Body of pancreas (tissue), 4 donors: Measurements from ENCODE around the gene CD300H. TPM values are rescaled to one million over a fixed set of nuclear protein-coding genes. Genes with fewer than 3 reads are reported as not detected.

Experiments used
- ATAC-seq: fragments of 150-250 bp; one replicate; pipeline ENCODE4 v1.9.1; 2016
- DNase-seq, 4 donors: peaks; one replicate each; pipeline ENCODE4 v3.0.0-alpha.2; 2019
- H3K27ac ChIP-seq, 4 donors: fragments of 200-600 bp; sonication (generic); 1 replicate in 3 of 4; 2 replicates in 1 of 4; pipeline versions ENCODE4 v1.5.1 to v1.6.1; 2016 to 2019; ENCODE audit warnings: mild to moderate bottlenecking in 1 of 4, mixed read lengths in 1 of 4, moderate library complexity in 1 of 4
- H3K27me3 ChIP-seq, 2 donors: fragments of 200-600 bp; sonication (generic); one replicate each; pipeline ENCODE4 v1.6.0; 2016; ENCODE audit warnings: mild to moderate bottlenecking in 1 of 2
- H3K36me3 ChIP-seq, 2 donors: fragments of 200-600 bp; sonication (generic); replicated peaks in 1 of 2; 2 replicates each; pipeline ENCODE4 v1.5.1; 2016; ENCODE audit warnings: low read depth in 2 of 2; ENCODE audit not compliant: insufficient read depth in 1 of 2
- H3K4me1 ChIP-seq: fragments of 200-600 bp; sonication (generic); one replicate; pipeline ENCODE4 v1.6.0; 2016
- H3K4me3 ChIP-seq, 2 donors: fragments of 200-600 bp; sonication (generic); 1 replicate in 1 of 2; 2 replicates in 1 of 2; pipeline ENCODE4 v1.5.1; 2016 to 2019
- H3K9me3 ChIP-seq, 3 donors: fragments of 200-600 bp; sonication (generic); 1 replicate in 2 of 3; 2 replicates in 1 of 3; pipeline ENCODE4 v1.5.1; 2016
- POLR2A ChIP-seq, 3 donors: fragments of 450-650 bp; IDR thresholded peaks; one replicate each; pipeline ENCODE4 v1.6.1; 2016; ENCODE audit warnings: antibody characterized with exemption in 3 of 3, mild to moderate bottlenecking in 2 of 3
- WGBS, 2 donors: methylation state at CpG; one replicate each; pipeline ENCODE4 v1.1.5; 2017; 5-methylcytosine and 5-hydroxymethylcytosine counted together
- intact Hi-C: fragments of 100-400 bp; cut with DNase I; formaldehyde crosslinking; loops from one replicate; pipeline ENCODE4 v1.15.1; 2023
- total RNA-seq, 2 donors: library from RNA; depleted of rRNA; stranded (reverse); fragments of >200 nt; gene quantifications; one replicate each; pipeline ENCODE4 v1.1.0, GENCODE V29; 2016
- TF ChIP-seq, protein P1 (sequence below), 7 experiments: fragments of 450-650 bp in 4 of 7; fragments of 200-600 bp in 3 of 7; sonication (generic) in 3 of 7; IDR thresholded peaks; one replicate each; pipeline ENCODE4 v1.5.1; 2016 to 2019; ENCODE audit warnings: antibody characterized with exemption in 7 of 7

Gene CD300H
- total RNA-seq, 2 donors from 2014 or later, result not detected

DNA sequence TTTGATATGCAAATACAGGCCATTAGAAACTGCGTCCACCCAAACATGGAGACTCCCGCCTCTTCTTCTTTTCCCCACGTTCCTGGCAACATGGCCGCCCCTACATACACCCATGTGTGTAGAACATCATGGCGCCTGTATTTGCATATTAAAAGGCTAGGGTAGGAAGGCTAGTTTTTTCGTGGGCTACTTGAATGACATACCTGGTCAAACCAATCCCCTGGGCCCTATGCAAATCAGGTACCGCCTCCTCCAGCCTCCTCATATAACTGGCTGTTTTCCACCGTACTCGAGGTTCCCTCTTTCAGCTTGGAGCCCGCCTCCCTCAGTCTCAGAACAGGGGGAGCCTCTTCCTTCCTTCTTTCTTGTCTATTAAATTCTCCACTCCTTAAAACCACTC lies 35.2 kb downstream of the CD300H start:
- Histone ChIP-seq H3K27me3 (no peaks in the 10 kb centered on the region), H3K4me1 (no peaks in the 10 kb centered on the region), H3K36me3 (no peaks in the 10 kb centered on the region), H3K27ac (peak overlapping the region in 1 of 4 donors; percentile 41), H3K4me3 (no peak overlapping the region), H3K9me3 (no peaks in the 10 kb centered on the region)
- peak in 3 of 4 donors; percentile 8 to 78 (median 19) for DNase-seq
- TF ChIP-seq, protein P1, sequence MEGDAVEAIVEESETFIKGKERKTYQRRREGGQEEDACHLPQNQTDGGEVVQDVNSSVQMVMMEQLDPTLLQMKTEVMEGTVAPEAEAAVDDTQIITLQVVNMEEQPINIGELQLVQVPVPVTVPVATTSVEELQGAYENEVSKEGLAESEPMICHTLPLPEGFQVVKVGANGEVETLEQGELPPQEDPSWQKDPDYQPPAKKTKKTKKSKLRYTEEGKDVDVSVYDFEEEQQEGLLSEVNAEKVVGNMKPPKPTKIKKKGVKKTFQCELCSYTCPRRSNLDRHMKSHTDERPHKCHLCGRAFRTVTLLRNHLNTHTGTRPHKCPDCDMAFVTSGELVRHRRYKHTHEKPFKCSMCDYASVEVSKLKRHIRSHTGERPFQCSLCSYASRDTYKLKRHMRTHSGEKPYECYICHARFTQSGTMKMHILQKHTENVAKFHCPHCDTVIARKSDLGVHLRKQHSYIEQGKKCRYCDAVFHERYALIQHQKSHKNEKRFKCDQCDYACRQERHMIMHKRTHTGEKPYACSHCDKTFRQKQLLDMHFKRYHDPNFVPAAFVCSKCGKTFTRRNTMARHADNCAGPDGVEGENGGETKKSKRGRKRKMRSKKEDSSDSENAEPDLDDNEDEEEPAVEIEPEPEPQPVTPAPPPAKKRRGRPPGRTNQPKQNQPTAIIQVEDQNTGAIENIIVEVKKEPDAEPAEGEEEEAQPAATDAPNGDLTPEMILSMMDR (IDR thresholded peaks at IDR 0.05), result no peak
- TF ChIP-seq POLR2A (IDR thresholded peaks at IDR 0.05), result peak in 2 of 3 donors; percentile 19 to 52
- ATAC-seq, result no peak
- 55 to 61% methylated on average over 10 of the region's 10 CpGs for WGBS, 2 donors
- intact Hi-C loops, result no loop called here

DNA sequence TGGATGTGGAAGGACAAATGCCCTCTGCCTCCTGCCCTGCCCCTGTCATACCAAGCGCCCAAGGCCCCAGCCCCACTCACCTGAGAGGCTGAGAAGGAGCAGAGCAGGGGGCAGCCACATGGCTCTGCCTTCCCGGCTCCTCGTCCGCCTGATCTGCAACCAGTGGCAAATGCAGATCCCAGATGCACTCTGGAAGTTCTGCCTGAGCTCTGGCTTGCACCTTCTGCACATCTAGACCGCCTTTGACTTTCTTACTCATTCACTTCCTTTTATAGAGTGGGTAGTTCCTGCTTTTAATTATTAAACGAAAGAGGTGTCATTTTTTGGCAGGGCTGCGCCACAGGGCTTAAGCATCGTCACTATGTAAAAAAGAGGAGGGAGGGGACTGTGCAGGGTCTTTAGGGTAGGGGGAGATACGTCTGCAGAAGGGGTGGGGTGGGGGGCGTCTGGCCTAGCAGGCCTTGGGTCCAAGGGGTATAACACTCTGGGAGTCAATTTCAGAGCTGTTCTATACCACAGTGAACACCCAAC lies 36.0 kb downstream of the CD300H start, which contains the start of gene CD300LB:
TSS of gene CD300LB (minus strand) at position 245 of the 531 bp plus-strand sequence. CDS start at position 120, 125 bp downstream.
- DNase-seq, result peak in 2 of 4 donors; percentile 6 to 19
- Histone ChIP-seq H3K4me1 (no peaks in the 10 kb centered on the region), H3K27ac (peak within 1 kb of the TSS in 1 of 4 donors; percentile 12), H3K36me3 (no peaks in the 10 kb centered on the region), H3K4me3 (no peak within 1 kb of the TSS), H3K27me3 (no peaks in the 10 kb centered on the region), H3K9me3 (no peaks in the 10 kb centered on the region)
- intact Hi-C loops, result no loop called here
- TF ChIP-seq, protein P1 (IDR thresholded peaks at IDR 0.05), result no peak
- WGBS, 2 donors, result 41 to 54% methylated on average over 10 of the region's 10 CpGs
- ATAC-seq, result no peak

DNA sequence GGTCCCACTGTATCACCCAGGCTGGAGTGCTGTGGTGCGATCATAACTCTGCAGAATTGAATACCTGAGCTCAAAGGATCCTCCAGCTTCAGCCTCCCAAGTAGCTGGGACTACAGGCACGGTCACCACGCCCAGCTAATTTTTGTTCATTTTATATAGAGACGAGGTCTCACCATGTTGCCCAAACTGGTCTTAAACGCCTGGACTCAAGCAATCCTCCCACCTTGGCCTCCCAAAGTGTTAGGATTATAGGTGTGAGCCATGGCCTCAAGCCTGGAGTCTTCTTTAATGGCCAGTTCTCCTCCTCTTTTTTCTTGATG lies 36.5 kb downstream of the CD300H start:
- DNase-seq, result no peak

DNA sequence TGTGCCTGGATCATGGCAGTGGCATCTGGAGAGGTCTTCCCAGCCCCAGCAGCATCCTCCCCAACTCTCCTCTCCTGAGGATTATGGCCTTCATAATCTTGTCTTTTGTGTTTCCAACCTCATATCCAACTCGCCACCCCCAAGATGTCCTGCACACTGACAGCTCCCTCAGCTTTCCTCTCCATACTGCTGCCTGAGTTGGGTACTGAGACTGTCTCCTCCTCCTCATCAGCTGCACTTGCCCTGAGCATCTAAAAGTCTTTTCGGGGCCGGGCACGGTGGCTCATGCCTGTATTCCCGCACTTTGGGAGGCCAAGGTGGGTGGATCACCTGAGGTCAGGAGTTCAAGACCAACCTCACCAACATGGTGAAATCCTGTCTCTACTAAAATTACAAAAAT lies 38.1 kb downstream of the CD300H start:
- H3K27ac ChIP-seq, result no peak overlapping the region

More for the DNA sequence above, 36.5 kb downstream of the CD300H start:
- no peaks in the 10 kb centered on the region for H3K9me3 ChIP-seq
- no peak overlapping the region for H3K4me3 ChIP-seq
- H3K4me1 ChIP-seq, result no peaks in the 10 kb centered on the region
- H3K27ac ChIP-seq, result no peak overlapping the region
- TF ChIP-seq POLR2A (IDR thresholded peaks at IDR 0.05), result no peak
- TF ChIP-seq, protein P1 (IDR thresholded peaks at IDR 0.05), result no peak
- WGBS, 2 donors, result 51 to 52% methylated on average over 5 of the region's 5 CpGs
- H3K27me3 ChIP-seq, result no peaks in the 10 kb centered on the region
- H3K36me3 ChIP-seq, result no peaks in the 10 kb centered on the region
- intact Hi-C loops, result no loop called here
- ATAC-seq, result no peak

More for the DNA sequence above, 38.1 kb downstream of the CD300H start:
- Histone ChIP-seq H3K4me1 (no peaks in the 10 kb centered on the region), H3K4me3 (no peak overlapping the region), H3K36me3 (no peaks in the 10 kb centered on the region), H3K27me3 (no peaks in the 10 kb centered on the region), H3K9me3 (no peaks in the 10 kb centered on the region)
- 42 to 69% methylated on average over 4 to 5 of the region's 5 CpGs for WGBS, 2 donors
- TF ChIP-seq, protein P1 (IDR thresholded peaks at IDR 0.05), result no peak
- no peak for TF ChIP-seq POLR2A (IDR thresholded peaks at IDR 0.05)
- no peak for DNase-seq
- intact Hi-C loops, result no loop called here
- ATAC-seq, result no peak
